Fibroblast of skin of left quadriceps (primary cell): ENCODE results near the gene HJURP.
"Not testable (repeated sequence)": the region's sequence is repeated elsewhere in the genome, so short reads cannot be mapped to it uniquely, and the experiment has no call there.

Experiments
- DNase-seq, 2 experiments: peaks; one replicate each; pipeline ENCODE4 v3.0.0-alpha.2; 2013; ENCODE audit warnings: low read depth in 2 of 2

Gene HJURP

GRCh38 chr2:233854241-233854981 lies at the start of gene HJURP:
TSS of gene HJURP (minus strand) at chr2:233854535. CDS start at chr2:233854500, 35 bp downstream.
- peak; percentile 89 to 90 for DNase-seq

- no peak for DNase-seq
These were observed 47.5 kb upstream of the HJURP start for GRCh38 chr2:233901884-233902283.

GRCh38 chr2:233901367-233901766 lies 47.0 kb upstream of the HJURP start:
- no peak for DNase-seq

GRCh38 chr2:233896253-233896652 lies 41.9 kb upstream of the HJURP start:
- not testable (repeated sequence) for DNase-seq

- DNase-seq = no peak
These were observed 38.5 kb upstream of the HJURP start for GRCh38 chr2:233892793-233893192.

GRCh38 chr2:233882353-233882752 lies 28.0 kb upstream of the HJURP start:
- no peak for DNase-seq

- not testable (repeated sequence) for DNase-seq
These were observed 17.8 kb upstream of the HJURP start for GRCh38 chr2:233872125-233872524.

- no peak for DNase-seq
These were observed 17.1 kb upstream of the HJURP start for GRCh38 chr2:233871432-233871831.

- DNase-seq = peak; percentile 27 to 33
These were observed 13.7 kb upstream of the HJURP start, which contains the start of gene MSL3B for GRCh38 chr2:233867993-233868532. TSS of gene MSL3B (minus strand) at chr2:233868386.

GRCh38 chr2:233866479-233866878 lies 12.1 kb upstream of the HJURP start:
- no peak for DNase-seq

- no peak for DNase-seq
These were observed 11.5 kb upstream of the HJURP start for GRCh38 chr2:233865838-233866237.

GRCh38 chr2:233862261-233862768 lies 8.0 kb upstream of the HJURP start:
- no peak for DNase-seq

- DNase-seq = no peak
These were observed 4.0 kb upstream of the HJURP start for GRCh38 chr2:233858331-233858730.

GRCh38 chr2:233857511-233858141 lies 3.3 kb upstream of the HJURP start:
- DNase-seq = no peak

GRCh38 chr2:233856184-233856583 lies 1.8 kb upstream of the HJURP start:
- no peak for DNase-seq

GRCh38 chr2:233855345-233855744 lies 1.0 kb upstream of the HJURP start:
- no peak for DNase-seq

- DNase-seq = no peak
These were observed 473 bp downstream of the HJURP start for GRCh38 chr2:233853883-233854240.

GRCh38 chr2:233853353-233853752 lies 982 bp downstream of the HJURP start:
- DNase-seq = no peak

- DNase-seq = no peak
These were observed 2.3 kb downstream of the HJURP start for GRCh38 chr2:233852056-233852455.

- no peak for DNase-seq
These were observed 3.2 kb downstream of the HJURP start for GRCh38 chr2:233851169-233851568.

- DNase-seq = no peak
These were observed 3.6 kb downstream of the HJURP start for GRCh38 chr2:233850745-233851144.

GRCh38 chr2:233849607-233850271 lies 4.6 kb downstream of the HJURP start:
- DNase-seq = no peak
